ENCODE measurements around the gene TAF11L7.
"Not testable (repeated sequence)": the region's sequence is repeated elsewhere in the genome, so short reads cannot be mapped to it uniquely, and the experiment has no call there.

The TAF11L7 gene

DNA sequence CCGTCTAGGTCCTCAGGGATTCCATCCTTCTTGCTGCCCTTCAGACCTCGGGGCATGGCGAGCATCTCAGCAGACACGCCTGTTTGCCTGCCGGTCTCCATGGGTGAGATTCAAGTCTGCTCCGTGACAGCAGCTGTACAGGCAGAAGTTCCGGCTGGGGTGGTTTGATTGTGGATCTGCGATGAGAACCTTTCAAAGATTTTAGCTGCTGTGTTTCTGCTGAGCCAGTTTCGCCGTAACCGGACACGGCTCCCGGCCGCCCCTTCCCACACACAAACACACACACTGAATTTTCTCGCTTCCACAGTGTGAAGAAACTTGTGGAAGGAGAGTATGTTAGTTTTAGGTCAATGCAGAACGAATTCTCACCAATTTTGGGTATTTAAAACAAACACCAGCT lies at the start of gene TAF11L7:
TSS of gene TAF11L7 (minus strand) at position 101 of the 400 bp plus-strand sequence.
- DNase-seq, result not testable (repeated sequence)

DNA sequence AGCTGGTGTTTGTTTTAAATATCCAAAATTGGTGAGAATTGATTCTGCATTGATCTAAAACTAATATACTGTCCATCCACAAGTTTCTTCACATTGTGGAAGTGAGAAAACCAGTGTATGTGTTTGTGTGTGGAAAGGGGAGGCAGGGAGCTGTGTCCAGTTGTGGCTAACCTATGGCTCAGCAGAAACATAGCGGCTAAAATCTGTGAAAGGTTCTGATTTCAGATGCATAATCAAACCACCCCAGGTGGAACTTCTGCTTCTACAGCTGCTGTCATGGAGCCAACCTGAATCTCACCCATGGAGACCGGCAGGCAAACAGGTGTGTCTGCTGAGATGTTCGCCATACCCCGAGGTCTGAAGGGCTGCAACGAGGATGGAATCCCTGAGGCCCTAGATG lies 48.6 kb upstream of the TAF11L7 start, which contains the start of gene TAF11L14:
TSS of gene TAF11L14 (plus strand) at position 301 of the 400 bp plus-strand sequence.
- DNase-seq, result no peak

DNA sequence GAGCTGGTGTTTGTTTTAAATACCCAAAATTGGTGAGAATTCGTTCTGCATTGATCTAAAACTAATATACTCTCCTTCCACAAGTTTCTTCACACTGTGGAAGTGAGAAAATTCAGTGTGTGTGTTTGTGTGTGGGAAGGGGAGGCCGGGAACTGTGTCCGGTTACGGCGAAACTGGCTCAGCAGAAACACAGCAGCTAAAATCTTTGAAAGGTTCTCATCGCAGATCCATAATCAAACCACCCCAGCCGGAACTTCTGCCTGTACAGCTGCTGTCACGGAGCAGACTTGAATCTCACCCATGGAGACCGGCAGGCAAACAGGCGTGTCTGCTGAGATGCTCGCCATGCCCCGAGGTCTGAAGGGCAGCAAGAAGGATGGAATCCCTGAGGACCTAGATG lies 46.2 kb upstream of the TAF11L7 start, which contains the start of gene TAF11L13:
TSS of gene TAF11L13 (plus strand) at position 301 of the 400 bp plus-strand sequence.
- not testable (repeated sequence) for DNase-seq

DNA sequence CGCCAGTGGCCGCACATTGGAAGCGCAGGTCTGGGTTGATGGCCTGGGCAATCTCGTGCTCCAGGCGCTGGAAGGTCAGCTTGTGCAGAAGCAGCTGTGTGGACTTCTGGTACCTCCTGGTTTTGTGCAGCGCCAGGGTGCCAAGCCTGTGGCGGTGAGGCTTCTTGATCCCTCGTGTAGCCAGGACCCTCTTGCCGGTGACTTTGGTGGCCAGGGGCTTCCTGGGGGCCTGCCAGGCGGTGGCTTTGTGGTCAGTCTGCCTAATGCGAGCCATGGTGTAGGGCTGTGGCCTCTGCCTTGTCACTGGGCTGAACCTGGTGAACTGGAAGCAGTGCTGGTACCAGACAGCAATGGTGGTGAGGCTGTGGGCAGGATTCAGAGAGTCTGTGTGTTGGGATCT lies 40.1 kb upstream of the TAF11L7 start:
- no peak for DNase-seq

DNA sequence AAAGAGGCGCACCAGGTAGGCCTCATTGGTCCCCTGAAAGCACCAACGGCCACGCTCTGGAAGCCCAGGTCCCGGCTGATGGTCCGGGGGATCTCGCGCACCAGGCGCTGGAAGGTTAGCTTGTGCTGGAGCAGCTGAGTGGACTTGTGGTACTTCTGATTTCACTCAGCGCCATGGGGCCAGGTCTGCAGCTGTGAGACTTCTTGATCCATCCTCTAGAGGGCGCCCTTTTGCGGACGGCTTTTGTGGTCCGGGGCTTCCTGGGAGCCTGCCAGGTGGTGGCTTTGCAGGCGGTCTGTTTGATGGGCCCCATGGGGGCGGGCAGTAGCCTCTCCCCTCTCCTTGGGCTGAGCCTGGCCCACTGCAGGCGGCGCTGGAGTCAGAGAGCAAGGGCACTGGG lies 35.1 kb upstream of the TAF11L7 start:
- no peak for DNase-seq

DNA sequence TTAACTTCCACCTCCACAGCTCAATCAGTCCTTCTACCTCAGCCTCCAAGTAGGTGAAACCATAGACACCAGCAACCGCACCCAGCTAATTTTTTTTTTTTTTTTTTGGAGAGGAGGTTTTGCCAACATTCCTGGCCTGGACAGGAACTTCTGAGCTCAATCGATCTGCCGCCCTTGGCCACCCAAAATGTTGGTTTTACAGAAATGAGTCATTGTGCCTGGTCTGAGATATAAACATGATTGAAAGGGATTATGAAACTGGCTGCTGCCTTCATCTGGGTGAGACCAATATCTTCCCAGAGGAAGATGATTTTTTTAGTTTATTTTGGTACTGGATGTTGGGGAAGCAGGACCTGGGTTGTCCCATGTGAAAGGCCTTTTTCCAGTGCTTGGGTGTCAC lies 33.8 kb upstream of the TAF11L7 start:
- DNase-seq, result no peak

DNA sequence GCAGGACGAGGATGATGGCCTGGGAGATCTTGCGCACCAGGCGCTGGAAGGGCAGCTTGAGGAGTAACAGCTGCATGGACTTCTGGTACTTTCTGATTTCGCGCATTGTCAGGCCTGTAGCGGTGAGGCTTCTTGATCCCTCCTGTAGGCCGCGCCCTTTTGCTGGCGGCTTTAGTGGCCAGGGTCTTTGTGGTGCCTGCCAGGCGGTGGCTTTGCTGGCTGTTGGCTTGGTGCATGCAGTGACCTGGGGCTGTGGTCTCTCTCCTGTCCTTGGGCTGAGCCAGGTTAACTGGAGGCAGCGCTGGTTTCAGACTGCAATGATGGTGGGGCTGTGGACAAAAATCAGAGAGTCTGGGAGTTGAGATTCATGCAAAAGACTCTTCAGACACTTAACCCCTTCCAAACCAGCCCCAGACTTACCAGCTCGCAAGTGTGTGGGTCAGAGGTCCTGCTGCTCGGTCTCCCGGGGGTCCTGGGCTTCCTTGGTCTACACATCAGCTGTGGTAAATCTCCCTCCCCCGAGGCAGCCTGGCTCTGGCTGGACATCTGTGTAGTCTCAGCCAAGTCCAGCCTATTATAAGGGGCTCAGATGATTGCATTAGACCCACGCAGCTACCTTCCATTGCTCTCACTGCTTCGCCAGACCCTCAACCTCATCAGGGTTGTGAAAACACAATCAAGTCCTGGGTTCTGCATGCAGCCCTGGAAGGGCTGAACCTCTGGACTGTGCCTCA lies 29.5 kb upstream of the TAF11L7 start:
- no peak for DNase-seq

DNA sequence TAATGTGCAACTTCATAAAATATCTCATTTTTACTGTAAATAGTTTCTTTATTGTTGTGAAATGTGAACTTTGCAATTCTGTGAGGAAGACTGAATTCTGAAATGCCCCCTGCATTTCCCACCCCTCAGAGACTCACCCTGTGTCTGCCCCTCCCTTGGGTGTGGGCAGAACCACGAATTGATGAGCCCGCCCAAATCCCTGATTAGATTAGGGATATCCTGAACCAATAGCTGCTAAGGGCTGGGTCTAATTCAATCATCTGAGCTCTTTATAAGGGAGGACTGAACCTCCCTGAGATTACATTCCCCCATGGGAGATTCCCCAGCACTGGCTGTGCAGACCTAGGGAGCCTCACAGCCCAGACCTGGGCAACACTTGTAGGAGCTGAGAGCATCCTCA lies 24.5 kb upstream of the TAF11L7 start, which contains the start of gene TAF11L12:
TSS of gene TAF11L12 (plus strand) at position 301 of the 400 bp plus-strand sequence.
- DNase-seq, result not testable (repeated sequence)

DNA sequence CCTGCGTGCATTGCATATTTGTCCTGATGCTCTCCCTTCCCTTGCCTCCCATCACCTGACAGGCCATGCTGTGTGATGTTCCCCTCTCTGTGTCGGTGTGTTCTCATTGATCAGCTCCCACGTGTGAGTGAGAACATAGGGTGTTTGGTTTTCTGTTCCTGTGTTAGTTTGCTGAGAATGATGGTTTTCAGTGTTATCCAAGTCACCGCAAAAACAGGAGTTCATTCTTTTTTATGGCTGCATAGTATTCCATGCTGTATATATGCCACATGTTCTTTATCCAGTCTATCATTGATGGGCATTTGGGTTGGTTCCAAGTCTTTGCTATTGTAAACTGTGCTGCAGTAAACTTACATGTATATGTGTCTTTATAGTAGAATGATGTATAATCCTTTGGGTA lies 21.9 kb upstream of the TAF11L7 start:
- not testable (repeated sequence) for DNase-seq

DNA sequence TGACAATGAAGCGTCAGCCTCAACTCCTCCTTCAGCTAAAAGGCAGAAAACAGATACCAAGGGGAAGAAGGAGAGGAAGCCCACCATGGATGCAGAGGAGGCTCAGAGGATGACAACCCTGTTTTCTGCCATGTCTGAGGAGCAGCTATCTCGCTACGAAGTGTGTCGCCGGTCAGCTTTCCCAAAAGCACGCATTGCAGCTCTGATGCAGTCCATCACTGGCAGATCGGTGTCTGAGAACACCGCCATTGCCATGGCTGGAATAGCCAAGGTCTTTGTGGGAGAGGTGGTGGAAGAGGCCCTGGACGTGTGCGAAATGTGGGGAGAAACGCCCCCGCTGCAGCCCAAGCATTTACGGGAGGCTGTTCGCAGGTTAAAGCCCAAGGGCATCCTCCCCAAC lies 19.4 kb upstream of the TAF11L7 start:
- no peak for DNase-seq

DNA sequence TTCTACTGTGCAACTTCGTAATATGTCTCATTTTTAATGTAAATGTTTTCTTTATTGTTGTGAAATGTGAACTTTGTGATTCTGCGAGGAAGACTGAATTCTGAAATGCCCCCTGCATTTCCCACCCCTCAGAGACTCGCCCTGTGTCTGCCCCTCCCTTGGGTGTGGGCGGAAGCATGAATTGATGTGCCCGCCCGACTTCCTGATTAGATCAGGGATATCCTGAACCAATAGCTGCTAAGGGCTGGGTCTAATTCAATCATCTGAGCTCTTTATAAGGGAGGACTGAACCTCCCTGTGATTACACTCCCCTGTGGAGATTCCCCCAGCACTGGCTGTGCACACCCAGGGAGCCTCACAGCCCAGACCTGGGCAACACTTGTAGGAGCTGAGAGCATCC lies 18.3 kb upstream of the TAF11L7 start, which contains the start of gene TAF11L11:
TSS of gene TAF11L11 (plus strand) at position 304 of the 400 bp plus-strand sequence.
- not testable (repeated sequence) for DNase-seq

DNA sequence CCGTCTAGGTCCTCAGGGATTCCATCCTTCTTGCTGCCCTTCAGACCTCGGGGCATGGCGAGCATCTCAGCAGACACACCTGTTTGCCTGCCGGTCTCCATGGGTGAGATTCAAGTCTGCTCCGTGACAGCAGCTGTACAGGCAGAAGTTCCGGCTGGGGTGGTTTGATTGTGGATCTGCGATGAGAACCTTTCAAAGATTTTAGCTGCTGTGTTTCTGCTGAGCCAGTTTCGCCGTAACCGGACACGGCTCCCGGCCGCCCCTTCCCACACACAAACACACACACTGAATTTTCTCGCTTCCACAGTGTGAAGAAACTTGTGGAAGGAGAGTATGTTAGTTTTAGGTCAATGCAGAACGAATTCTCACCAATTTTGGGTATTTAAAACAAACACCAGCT lies 12.2 kb upstream of the TAF11L7 start, which contains the start of gene TAF11L10:
TSS of gene TAF11L10 (minus strand) at position 101 of the 400 bp plus-strand sequence.
- not testable (repeated sequence) for DNase-seq

DNA sequence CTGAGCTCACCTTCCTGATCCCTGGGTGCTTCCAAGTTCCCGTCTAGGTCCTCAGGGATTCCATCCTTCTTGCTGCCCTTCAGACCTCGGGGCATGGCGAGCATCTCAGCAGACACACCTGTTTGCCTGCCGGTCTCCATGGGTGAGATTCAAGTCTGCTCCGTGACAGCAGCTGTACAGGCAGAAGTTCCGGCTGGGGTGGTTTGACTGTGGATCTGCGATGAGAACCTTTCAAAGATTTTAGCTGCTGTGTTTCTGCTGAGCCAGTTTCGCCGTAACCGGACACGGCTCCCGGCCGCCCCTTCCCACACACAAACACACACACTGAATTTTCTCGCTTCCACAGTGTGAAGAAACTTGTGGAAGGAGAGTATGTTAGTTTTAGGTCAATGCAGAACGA lies 8.7 kb upstream of the TAF11L7 start, which contains the start of gene TAF11L9:
TSS of gene TAF11L9 (minus strand) at position 140 of the 400 bp plus-strand sequence.
- not testable (repeated sequence) for DNase-seq

DNA sequence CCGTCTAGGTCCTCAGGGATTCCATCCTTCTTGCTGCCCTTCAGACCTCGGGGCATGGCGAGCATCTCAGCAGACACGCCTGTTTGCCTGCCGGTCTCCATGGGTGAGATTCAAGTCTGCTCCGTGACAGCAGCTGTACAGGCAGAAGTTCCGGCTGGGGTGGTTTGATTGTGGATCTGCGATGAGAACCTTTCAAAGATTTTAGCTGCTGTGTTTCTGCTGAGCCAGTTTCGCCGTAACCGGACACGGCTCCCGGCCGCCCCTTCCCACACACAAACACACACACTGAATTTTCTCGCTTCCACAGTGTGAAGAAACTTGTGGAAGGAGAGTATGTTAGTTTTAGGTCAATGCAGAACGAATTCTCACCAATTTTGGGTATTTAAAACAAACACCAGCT lies 5.3 kb upstream of the TAF11L7 start, which contains the start of gene TAF11L8:
TSS of gene TAF11L8 (minus strand) at position 101 of the 400 bp plus-strand sequence.
- DNase-seq, result not testable (repeated sequence)
